ENCODE data around the gene RAET1G.
"Not testable (repeated sequence)": the region's sequence is repeated elsewhere in the genome, so short reads cannot be mapped to it uniquely, and the experiment has no call there.

The RAET1G gene

DNA sequence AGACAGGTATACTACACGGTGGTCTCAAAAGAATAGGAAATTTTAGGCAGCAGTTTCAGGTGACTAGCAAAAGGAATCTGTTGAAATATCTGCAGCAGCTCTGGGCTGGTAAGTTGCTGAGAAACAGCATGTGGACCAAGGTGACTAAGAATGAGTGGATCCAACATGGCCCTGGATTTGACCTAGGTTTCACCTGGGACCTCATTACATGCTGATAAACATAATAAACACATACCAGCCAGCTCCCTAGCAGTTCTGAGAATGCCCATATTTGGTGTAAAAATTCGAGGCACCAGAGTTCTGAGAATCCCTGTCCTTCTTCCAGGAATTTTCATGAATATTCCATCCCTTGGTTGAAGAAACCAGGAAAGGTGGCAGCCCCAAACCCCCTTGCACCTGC lies 30.5 kb upstream of the RAET1G start:
- DNase-seq: not testable (repeated sequence)

DNA sequence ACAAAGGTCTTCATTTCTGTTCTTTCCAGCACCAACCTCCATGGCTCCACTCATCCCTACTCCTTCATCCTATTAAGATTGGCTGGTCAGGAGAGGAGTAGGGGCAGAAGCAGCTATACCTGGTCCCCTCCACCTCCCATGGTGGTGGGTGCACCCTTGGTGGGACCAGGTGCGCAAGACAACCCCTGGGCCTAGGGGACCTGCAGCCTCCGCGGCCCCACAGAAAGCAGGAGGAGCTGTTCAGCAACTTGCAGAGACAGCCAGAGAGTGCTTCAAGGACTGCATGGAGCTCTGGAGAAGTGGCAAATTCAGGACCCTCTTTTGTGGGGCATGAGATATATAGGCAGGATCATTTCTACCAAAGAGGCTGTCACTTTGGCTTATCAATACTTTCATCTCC lies 28.7 kb upstream of the RAET1G start:
- DNase-seq: no peak

DNA sequence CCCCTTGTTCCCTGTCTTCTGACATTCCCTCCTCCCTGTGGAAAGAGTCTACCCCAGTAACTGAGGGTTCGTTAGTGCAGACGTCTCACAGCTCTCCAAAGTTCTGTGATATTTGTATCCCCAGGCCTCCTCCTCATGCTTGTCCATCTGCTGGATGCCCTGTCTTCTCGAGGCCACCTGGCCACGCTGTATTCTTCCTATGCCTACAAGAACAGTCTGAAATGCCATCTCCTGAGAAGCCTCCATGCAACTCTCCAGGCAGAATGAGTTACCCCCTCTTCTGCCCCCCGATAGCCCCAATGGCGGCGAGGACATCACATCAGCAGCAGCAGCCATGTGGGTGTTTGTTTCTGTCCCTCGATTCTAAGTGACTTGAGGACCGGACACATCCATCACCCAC lies 28.2 kb upstream of the RAET1G start:
- DNase-seq: no peak

- no peak for DNase-seq
Observed at GRCh38 chr6:149950423-149950822, 27.5 kb upstream of the RAET1G start.

DNA sequence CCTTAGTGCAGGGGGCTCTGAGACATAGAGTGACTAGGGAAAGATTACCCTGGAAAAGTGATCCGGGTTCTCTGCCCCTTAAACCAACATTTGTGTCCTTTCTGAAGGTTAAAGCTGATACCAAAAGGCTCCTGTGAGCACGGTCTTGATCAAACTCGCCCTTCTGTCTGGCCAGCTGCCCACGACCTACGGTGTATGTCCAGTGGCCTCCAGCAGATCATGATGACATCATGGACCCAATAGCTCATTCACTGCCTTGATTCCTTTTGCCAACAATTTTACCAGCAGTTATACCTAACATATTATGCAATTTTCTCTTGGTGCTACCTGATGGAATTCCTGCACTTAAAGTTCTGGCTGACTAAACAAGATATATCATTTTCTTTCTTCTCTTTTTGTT lies 25.7 kb upstream of the RAET1G start:
- no peak for DNase-seq

DNA sequence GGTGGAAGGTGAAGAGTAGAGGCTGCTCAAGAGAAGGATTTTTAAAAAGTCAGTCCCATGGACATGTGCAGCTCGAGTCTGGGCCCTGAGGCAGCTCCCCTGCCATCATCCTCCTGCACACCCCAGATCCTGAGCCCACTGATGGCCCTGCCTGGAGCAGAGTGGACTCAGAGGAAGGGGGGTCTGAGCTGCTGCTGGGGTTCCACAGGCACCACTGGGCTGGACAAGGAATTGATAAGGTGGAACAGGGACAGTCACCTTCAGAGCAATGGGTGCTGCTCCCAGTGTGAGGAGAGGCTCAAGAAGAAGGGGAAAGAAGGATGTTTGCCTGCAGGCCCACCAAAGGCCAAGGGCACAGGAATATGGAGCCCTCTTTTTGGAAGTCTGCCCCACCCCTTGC lies 25.1 kb upstream of the RAET1G start:
- no peak for DNase-seq

- DNase-seq: not testable (repeated sequence)
Observed at GRCh38 chr6:149947533-149947932, 24.6 kb upstream of the RAET1G start.

- DNase-seq: not testable (repeated sequence)
Observed at GRCh38 chr6:149946631-149947030, 23.7 kb upstream of the RAET1G start.

DNA sequence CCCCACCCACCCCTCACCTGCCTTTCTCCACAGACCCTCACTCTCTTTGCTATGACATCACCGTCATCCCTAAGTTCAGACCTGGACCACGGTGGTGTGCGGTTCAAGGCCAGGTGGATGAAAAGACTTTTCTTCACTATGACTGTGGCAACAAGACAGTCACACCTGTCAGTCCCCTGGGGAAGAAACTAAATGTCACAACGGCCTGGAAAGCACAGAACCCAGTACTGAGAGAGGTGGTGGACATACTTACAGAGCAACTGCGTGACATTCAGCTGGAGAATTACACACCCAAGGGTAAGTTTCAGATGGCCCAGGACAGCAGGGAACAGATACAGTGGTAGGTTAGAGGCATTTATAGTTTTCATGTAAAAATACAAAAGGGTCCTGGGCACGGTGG lies 22.4 kb upstream of the RAET1G start:
- not testable (repeated sequence) for DNase-seq

DNA sequence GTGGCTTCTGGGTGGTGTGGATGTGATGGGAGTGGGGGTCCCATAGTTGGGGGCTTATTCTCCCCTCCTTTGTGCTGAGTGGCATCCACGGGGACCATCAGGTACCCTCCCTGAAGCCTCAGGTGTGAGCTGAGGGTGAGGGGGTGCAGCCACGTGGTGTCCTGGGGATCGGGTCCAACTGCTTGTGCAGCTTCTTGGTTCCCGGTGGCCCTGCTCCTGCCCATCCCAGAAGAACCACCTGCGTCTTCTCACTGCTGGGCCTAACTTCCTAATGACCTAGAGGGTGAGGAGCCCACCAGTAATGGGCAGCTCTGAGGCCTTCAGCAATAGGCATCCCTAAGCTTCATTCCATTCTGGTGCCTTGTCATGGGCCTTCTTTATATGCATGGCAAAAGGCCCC lies 20.4 kb upstream of the RAET1G start:
- DNase-seq: not testable (repeated sequence)

GRCh38 chr6:149942461-149942829 lies 19.5 kb upstream of the RAET1G start:
- no peak for DNase-seq

GRCh38 chr6:149941583-149942460 lies 18.9 kb upstream of the RAET1G start, which contains the start of gene ULBP2:
Gene ULBP2, plus strand, starts transcription at chr6:149942014. Its CDS starts 59 bp downstream, at chr6:149942073.
- DNase-seq: no peak

GRCh38 chr6:149940672-149940982 lies 17.7 kb upstream of the RAET1G start:
- no peak for DNase-seq

- no peak for DNase-seq
Observed at GRCh38 chr6:149939909-149940671, 17.2 kb upstream of the RAET1G start.

DNA sequence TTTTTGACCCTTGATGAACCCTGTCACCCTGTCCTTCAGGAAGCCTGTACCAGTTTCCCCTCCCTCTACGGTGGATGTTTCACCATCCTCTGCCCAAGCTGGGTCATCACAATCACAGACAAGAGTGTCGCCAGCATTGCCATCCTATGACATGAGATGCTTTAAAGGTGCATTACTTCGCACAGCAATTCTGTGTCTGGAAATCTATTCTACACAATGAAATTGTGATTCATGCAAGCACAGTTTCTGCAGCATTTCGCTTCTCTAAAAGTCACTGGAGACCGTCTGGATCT lies 16.4 kb upstream of the RAET1G start:
- no peak for DNase-seq

DNA sequence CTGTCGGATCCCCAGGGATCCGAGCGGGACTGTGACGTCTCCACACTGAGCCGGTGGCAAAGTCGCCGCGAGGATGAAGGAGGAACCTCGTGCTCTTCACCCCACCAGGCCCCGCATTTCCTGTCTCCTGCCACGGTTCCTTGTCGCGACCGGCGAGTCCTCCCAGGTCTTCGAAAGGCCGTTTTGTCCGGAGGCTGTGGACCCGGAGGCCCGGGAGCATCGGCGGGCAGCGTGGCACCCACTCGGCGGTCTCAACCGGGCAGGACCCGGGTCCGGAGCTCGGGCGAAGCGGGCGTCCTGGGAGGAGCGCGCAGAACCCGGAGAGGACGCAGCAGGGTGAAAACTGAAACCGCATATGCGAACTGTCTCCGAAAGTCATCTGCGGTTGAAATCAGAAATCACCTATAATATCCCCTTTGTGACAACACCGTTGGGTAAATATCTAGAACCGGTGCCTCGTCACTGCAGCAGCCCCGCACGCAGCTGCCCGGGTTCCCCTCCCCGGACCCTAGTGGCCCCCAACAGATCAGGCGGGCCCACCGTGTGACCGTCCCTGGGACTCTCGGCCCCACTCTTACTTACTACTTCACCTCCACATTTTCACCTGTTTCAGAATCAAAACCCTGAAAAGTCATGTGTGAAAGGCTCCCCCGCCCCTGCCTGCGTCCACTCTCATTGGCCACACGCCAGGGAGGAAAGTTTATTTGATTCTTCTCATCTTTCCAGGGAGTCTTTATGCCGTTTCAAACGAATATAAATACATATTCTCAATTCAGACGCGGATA lies 15.8 kb upstream of the RAET1G start:
- no peak for DNase-seq

DNA sequence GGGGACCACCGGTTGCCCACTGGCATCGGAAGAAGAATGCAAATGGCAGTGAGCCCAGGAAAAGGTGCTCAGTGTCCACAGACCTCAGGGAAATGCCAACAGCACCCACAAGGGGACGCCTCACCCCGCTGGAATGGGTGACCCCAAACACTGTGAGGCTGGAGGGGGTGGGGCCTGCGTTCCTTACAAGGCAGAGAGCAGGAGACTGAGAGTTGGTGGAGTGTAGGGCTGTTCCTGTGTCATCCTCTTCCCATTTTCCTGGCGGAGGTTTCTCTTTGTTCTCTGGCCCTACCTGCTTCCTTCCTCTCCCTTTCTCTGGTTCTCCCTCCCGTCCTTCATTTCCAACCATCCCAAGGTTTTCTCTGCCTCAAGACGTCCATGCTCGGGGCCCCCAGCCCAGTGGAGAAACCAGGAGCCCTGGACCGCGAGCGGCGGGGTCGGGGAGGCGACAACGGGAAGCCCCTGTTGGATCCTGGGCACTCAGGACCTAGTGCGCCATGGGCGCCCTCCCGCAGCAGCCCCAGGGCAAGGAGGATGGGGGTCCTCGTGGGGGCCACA lies 15.2 kb upstream of the RAET1G start:
- DNase-seq: not testable (repeated sequence)

DNA sequence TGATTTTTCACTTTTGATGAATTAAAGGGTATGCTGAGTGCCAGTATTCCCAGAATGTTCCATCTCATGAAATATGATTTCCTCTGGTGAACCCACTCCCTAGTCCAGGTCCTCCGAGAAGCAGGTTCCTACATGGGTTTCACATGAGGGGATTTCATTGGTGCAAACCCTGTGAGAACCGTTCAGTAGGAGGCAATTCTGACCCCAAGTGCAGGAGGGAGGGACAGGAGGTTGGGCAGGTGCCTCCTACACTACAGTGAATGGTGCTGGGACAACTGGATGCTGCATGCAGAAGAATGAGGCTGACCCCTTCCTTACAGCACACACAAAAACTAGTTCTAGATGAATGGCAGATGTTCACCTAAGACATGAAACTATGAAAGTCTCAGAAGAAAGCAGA lies 13.8 kb upstream of the RAET1G start:
- no peak for DNase-seq

DNA sequence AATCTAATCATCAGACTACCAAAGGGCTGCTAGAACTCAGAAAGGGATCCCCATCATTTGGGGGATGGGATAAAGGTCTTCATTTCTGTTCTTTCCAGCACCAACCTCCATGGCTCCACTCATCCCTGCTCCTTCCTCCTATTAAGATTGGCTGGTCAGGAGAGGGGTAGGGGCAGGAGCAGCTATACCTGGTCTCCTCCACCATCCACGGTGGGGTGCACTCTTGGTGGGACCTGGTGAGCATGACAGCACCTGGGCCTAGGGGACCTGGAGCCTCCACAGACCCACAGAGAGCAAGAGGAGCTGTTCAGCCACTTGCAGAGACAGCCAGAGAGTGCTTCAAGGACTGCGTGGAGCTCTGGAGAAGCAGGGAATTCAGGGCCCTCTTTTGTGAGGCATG lies 12.7 kb upstream of the RAET1G start:
- DNase-seq: no peak

DNA sequence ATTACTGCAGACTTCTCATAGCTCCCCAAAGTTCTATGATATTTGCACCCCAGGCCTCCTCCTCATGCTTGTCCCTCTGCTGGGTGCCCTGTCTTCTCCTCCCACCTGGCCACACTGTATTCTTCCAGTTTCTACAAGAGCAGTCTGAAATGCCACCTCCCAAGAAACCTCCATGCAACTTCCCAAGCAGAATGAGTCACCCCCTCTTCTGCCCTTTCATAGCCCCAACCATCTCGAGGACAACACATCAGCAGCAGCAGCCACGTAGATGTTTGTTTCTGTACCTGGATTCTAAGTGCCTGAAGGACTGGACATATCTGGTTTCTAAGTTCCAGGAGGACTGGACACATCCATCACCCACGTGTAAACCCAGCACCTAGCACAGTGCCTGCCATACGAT lies 12.3 kb upstream of the RAET1G start:
- DNase-seq: no peak

GRCh38 chr6:149934249-149935156 lies 11.6 kb upstream of the RAET1G start:
- DNase-seq: no peak

GRCh38 chr6:149933461-149933860 lies 10.5 kb upstream of the RAET1G start:
- DNase-seq: no peak
